ENCODE measurements around the gene TGFBRAP1.
A peak's percentile ranks its signal among the peaks of the same experiment; 100 is the strongest.

Gene TGFBRAP1

GRCh38 chr2:105236060-105236424 lies 93.5 kb downstream of the TGFBRAP1 start:
- no peak for DNase-seq (ENCODE audit: extremely low read depth, low read depth)
- no peak for TF ChIP-seq CTCF (IDR thresholded peaks at IDR 0.05; ENCODE audit: low read depth, low read length, missing control alignments)
- no peak overlapping the region for H3K4me3 ChIP-seq (replicated peaks; ENCODE audit: low read depth, low read length)

- DNase-seq (ENCODE audit: extremely low read depth, low read depth), result peak; percentile 64
- peak; percentile 81 for TF ChIP-seq CTCF (IDR thresholded peaks at IDR 0.05; ENCODE audit: low read depth, low read length, missing control alignments)
- no peak overlapping the region for H3K4me3 ChIP-seq (replicated peaks; ENCODE audit: low read depth, low read length)
Measured at GRCh38 chr2:105235388-105236059, 94.0 kb downstream of the TGFBRAP1 start.

GRCh38 chr2:105231232-105231619 lies 98.3 kb downstream of the TGFBRAP1 start:
- no peak for DNase-seq (ENCODE audit: extremely low read depth, low read depth)

GRCh38 chr2:105224444-105224843 lies 105.1 kb downstream of the TGFBRAP1 start:
- no peak overlapping the region for H3K4me3 ChIP-seq (replicated peaks; ENCODE audit: low read depth, low read length)
- DNase-seq (ENCODE audit: extremely low read depth, low read depth), result no peak
- no peak for TF ChIP-seq CTCF (IDR thresholded peaks at IDR 0.05; ENCODE audit: low read depth, low read length, missing control alignments)

More at GRCh38 chr2:105231232-105231619, 98.3 kb downstream of the TGFBRAP1 start:
- TF ChIP-seq CTCF (IDR thresholded peaks at IDR 0.05; ENCODE audit: low read depth, low read length, missing control alignments), result no peak
- no peak overlapping the region for H3K4me3 ChIP-seq (replicated peaks; ENCODE audit: low read depth, low read length)

GRCh38 chr2:105220604-105221003 lies 108.9 kb downstream of the TGFBRAP1 start:
- H3K4me3 ChIP-seq (replicated peaks; ENCODE audit: low read depth, low read length), result no peak overlapping the region
- no peak for DNase-seq (ENCODE audit: extremely low read depth, low read depth)
- no peak for TF ChIP-seq CTCF (IDR thresholded peaks at IDR 0.05; ENCODE audit: low read depth, low read length, missing control alignments)

GRCh38 chr2:105215586-105216192 lies 113.8 kb downstream of the TGFBRAP1 start:
- H3K4me3 ChIP-seq (replicated peaks; ENCODE audit: low read depth, low read length), result no peak overlapping the region
- no peak for TF ChIP-seq CTCF (IDR thresholded peaks at IDR 0.05; ENCODE audit: low read depth, low read length, missing control alignments)
- no peak for DNase-seq (ENCODE audit: extremely low read depth, low read depth)
